K562 (cell line): ENCODE measurements around the gene JUND.

Experiments used
- CHD1 ChIP-seq: fragments of 200-600 bp; sonication (generic); IDR thresholded peaks from one replicate; pipeline ENCODE4 v1.6.1; 2012; ENCODE audit warnings: mild to moderate bottlenecking, moderate library complexity, low read length, inconsistent platforms
- MED1 ChIP-seq: sonication (generic); formaldehyde crosslinking; IDR thresholded peaks from 2 replicates; pipeline ENCODE4 v1.8.1; 2023; ENCODE audit warnings: missing genetic modification reagents, borderline replicate concordance
- TF ChIP-seq, protein P1 (sequence below): sonication (generic); formaldehyde crosslinking; IDR thresholded peaks from 2 replicates; pipeline ENCODE4 v1.9.0; 2022; ENCODE audit warnings: mild to moderate bottlenecking, missing genetic modification reagents
- TF ChIP-seq, protein P2 (sequence below), 2 experiments: fragments of 450-650 bp; formaldehyde crosslinking in 1 of 2; IDR thresholded peaks; 2 replicates each; pipeline versions ENCODE4 v1.4.0 to v1.6.1; 2014 to 2020; ENCODE audit warnings: mild to moderate bottlenecking in 2 of 2, borderline replicate concordance in 1 of 2, low read depth in 1 of 2

DNA sequence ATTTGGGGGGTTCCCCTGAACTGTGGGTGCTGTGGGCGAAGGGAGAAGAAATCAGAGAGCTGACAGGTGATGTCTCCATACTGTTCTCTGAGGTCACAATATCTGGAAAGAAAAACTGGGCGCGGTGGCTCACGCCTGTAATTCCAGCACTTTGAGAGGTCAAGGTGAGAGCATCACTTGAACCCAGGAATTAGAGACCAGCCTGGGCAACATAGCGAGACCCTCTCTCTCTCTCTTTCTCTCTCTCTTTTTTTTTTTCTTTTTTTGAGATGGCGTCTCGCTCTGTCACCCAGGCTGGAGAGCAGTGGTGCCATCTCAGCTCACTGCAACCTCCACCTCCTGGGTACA, 29.1 kb downstream of the JUND start:
- TF ChIP-seq, protein P1, sequence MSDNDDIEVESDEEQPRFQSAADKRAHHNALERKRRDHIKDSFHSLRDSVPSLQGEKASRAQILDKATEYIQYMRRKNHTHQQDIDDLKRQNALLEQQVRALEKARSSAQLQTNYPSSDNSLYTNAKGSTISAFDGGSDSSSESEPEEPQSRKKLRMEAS (CRISPR knock-in tag) = no peak
- TF ChIP-seq MED1 (CRISPR knock-in tag) (no peak), CHD1 (no peak)
- TF ChIP-seq, protein P2, sequence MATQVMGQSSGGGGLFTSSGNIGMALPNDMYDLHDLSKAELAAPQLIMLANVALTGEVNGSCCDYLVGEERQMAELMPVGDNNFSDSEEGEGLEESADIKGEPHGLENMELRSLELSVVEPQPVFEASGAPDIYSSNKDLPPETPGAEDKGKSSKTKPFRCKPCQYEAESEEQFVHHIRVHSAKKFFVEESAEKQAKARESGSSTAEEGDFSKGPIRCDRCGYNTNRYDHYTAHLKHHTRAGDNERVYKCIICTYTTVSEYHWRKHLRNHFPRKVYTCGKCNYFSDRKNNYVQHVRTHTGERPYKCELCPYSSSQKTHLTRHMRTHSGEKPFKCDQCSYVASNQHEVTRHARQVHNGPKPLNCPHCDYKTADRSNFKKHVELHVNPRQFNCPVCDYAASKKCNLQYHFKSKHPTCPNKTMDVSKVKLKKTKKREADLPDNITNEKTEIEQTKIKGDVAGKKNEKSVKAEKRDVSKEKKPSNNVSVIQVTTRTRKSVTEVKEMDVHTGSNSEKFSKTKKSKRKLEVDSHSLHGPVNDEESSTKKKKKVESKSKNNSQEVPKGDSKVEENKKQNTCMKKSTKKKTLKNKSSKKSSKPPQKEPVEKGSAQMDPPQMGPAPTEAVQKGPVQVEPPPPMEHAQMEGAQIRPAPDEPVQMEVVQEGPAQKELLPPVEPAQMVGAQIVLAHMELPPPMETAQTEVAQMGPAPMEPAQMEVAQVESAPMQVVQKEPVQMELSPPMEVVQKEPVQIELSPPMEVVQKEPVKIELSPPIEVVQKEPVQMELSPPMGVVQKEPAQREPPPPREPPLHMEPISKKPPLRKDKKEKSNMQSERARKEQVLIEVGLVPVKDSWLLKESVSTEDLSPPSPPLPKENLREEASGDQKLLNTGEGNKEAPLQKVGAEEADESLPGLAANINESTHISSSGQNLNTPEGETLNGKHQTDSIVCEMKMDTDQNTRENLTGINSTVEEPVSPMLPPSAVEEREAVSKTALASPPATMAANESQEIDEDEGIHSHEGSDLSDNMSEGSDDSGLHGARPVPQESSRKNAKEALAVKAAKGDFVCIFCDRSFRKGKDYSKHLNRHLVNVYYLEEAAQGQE (IDR thresholded peaks at IDR 0.05; ENCODE audit: borderline replicate concordance) = no peak
- TF ChIP-seq, protein P2 (CRISPR knock-in tag; IDR thresholded peaks at IDR 0.05; ENCODE audit: low read depth) = no peak
